Activated CD4-positive, alpha-beta T cell treated with anti-CD3 and anti-CD28 coated beads, Interleukin-2, Interleukin-6, amounts not matched to agents 100 ng/mL and 50 ng/mL, durations not matched to agents 16 hours and 8 hours (primary cell): ENCODE measurements around the gene CAMK1.

Experiments
- DNase-seq: peaks from one replicate; pipeline ENCODE4 v3.0.0-alpha.2; 2020

Gene CAMK1

GRCh38 chr3:9770276-9770812 is 597 bp upstream of the CAMK1 start:
- DNase-seq: no peak

- no peak for DNase-seq
Measured at GRCh38 chr3:9769012-9769411, 735 bp downstream of the CAMK1 start.

DNA sequence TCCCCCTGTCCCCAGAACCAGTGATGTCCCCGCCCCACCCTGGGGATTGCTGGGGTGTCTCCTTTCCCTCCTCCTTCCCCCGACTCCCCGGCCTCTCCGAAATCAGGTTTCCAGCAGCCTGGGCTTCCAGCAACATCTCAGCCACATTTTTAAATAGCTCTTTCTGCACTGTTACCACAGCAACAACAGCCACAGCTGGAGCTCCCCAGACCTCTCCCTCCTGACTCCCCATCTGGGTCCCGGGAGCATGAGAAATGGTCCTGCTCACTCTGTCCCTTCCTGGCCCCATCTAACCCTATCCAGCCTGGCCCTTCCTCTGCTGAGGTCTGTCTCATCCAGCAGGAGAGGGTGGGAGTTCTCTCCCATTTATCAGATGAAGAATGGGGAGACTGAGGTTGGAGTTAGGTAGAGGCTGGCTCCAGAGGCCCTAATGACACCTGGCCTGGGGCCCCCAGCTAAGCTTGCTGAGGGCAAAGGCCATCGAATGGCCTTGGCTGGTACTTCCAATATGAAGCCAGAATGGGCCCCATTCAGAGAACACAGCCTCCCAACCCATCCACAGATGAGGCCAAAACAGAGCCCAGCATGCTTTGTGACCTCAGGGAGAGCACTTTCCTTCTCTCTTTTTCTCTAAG is 1.5 kb downstream of the CAMK1 start:
- no peak for DNase-seq

GRCh38 chr3:9767418-9767817 is 2.3 kb downstream of the CAMK1 start:
- DNase-seq: no peak

DNA sequence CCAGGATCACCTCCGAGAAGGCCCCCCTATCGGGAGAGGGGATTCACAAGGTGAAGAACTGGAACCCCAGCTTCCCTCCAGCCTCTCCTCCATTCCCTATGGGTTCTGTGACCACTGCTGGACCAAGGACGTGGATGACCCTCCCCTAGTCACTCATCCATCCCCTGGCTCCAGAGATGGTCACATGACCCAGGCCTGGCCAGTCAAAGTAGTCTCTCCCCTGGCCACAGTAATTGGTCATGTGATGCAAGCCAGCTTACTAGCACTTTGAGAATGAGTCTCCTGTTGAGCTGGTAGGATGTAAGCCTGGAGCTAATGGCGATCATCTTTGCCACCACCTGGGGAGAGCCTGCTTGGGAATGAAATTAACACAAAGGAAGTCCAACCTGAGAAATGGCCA is 3.9 kb downstream of the CAMK1 start:
- DNase-seq: no peak

- DNase-seq: no peak
Measured at GRCh38 chr3:9762871-9763270, 6.9 kb downstream of the CAMK1 start.

GRCh38 chr3:9761919-9762318 is 7.8 kb downstream of the CAMK1 start:
- no peak for DNase-seq

- no peak for DNase-seq
Measured at GRCh38 chr3:9760779-9761505, 8.8 kb downstream of the CAMK1 start.

GRCh38 chr3:9757427-9757826 is 12.3 kb downstream of the CAMK1 start:
- no peak for DNase-seq

DNA sequence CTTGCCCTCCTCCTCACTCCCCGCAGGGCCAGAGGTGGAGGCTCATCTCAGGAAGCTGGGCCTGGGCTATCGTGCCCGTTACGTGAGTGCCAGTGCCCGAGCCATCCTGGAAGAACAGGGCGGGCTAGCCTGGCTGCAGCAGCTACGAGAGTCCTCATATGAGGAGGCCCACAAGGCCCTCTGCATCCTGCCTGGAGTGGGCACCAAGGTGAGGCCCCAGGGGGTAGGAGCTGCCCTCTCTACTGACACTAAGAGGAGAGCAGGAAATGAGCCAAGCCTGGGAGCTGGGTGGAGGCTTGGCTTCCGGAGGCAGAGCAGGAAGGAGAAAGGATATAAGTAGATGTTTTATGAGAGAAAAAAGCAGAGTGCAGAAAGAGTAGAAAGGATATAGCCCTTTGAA is 15.1 kb downstream of the CAMK1 start:
- no peak for DNase-seq

DNA sequence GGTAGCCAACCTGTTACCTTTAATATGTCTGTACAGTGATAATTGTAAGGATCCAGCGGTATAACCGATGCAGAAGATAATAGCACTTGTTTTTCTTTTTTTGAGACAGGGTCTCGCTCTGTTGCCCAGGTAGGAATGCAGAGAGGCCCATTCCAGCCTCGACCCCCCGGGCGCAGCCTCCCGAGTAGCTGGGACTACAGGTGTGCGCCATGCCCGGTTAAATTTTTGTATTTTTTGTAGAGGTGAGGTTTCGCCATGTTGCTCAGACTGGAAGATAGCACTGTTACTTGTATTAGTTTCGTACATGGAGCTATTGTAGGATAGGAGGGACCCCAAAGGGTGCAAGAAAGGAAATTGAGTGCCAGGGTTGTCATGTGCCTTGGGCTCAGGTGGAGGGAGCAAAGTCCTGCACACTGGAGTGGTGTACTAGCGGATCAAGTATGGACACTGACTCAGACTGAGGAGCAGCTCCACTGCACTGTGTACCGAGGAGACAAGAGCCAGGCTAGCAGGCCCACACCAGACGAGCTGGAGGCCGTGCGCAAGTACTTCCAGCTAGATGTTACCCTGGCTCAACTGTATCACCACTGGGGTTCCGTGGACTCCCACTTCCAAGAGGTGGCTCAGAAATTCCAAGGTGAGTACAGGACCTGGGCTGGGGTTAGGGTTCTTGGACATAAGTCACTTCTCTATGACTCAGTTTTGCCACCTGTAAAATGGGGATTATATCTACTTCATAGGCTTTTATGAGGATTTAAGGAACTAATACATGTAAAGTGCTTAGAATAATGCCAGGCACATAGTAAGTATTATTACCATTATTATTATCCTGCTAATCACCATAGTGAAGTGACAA is 19.0 kb downstream of the CAMK1 start:
- DNase-seq: no peak

DNA sequence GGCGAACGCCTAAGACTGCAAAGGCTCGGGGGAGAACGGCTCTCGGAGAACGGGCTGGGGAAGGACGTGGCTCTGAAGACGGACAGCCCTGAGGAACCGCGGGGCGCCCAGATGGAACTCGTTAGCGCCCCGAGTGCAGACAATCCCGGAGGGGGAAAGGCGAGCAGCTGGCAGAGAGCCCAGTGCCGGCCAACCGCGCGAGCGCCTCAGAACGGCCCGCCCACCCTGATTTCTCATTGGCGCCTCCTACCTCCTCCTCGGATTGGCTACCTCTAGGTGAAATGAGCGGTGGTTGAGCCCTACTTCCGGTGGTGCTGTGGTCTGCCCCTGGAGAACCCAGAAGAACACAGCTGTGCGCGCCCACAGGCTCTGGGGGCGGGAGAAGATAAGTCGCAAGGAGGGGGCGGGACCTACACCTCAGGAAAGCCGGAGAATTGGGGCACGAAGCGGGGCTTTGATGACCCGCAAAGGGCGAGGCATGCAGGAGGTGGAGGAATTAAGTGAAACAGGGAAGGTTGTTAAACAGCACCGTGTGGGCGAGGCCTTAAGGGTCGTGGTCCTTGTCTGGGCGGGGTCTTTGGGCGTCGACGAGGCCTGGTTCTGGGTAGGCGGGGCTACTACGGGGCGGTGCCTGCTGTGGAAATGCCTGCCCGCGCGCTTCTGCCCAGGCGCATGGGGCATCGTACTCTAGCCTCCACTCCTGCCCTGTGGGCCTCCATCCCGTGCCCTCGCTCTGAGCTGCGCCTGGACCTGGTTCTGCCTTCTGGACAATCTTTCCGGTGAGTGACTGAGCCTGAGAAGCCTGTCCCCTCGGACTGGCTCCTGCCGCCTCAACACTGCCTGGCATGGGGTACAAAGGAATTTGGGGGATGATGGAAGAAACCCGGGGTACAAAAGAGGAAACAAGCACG is 19.8 kb downstream of the CAMK1 start, which contains the start of gene OGG1:
TSS of gene OGG1 (plus strand) at position 308 of the 911 bp plus-strand sequence. CDS start at position 643, 335 bp downstream.
- peak; percentile 98 for DNase-seq

- no peak for DNase-seq
Measured at GRCh38 chr3:9749296-9749644, 20.5 kb downstream of the CAMK1 start.

GRCh38 chr3:9748031-9748430 is 21.7 kb downstream of the CAMK1 start:
- no peak for DNase-seq

DNA sequence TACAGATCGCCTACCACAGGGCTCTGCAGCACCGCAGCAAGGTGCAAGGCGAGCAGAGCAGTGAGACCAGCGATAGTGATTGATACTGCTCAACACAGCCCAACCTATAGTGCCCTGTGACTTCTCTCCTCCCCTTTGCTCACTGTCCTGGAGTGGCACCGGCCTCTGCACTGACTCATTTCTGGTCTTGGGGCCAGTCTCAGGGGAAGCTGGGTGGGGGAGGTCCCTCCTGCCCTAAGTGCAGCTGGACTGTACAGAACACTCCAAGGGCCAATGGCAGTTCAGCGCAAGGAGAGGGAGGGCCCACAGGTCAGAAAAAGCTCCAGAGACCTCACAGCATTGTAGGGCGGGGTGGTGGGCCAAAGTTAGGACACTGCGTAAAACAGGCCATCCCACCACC is 22.5 kb downstream of the CAMK1 start:
- no peak for DNase-seq

DNA sequence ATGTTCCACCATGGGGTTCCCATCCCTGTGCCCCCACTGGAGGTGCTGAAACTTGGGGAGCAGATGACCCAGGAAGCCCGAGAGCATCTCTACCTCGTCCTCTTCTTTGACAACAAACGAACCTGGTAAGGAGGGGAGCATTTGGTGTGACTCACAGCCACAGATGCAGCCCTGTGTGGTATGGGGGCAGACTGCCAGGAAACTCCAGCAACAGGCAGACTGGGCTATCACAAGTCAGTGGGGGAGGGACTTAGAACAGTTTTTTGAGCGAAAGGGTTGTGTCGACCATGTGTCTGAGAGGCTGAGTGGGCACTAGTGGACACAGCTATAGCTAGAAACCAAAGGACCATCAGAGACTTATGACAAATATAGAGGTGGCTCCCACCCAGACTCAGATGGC is 23.4 kb downstream of the CAMK1 start:
- no peak for DNase-seq

DNA sequence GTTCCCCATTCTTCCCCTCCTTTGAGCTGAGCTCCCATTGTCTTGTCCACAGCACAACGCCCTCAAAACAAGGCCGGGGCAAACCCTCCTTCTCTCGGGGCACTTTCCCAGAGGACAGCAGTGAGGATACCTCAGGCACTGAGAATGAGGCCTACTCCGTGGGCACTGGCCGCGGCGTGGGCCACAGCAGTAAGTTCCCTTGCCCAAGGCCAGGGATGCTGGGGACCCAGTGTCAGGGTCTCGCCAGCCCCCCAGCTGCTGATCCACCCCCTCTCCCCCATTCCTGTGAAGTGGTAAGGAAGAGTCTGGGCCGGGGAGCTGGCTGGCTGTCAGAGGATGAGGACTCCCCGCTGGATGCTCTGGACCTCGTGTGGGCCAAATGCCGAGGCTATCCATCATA is 24.2 kb downstream of the CAMK1 start:
- no peak for DNase-seq

- DNase-seq: no peak
Measured at GRCh38 chr3:9744162-9744561, 25.6 kb downstream of the CAMK1 start.

GRCh38 chr3:9743548-9743947 is 26.2 kb downstream of the CAMK1 start:
- DNase-seq: no peak

GRCh38 chr3:9742560-9742959 is 27.2 kb downstream of the CAMK1 start:
- no peak for DNase-seq

DNA sequence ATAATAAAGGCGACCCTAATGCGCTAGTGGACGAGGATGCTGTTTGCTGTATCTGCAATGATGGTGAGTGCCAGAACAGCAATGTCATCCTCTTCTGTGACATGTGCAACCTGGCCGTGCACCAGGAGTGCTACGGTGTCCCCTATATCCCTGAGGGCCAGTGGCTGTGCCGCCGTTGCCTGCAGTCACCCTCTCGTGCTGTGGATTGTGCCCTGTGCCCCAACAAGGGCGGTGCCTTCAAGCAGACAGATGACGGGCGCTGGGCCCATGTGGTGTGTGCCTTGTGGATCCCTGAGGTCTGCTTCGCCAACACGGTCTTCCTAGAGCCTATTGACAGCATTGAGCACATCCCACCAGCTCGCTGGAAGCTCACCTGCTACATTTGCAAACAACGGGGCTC is 30.6 kb downstream of the CAMK1 start:
- DNase-seq: no peak

DNA sequence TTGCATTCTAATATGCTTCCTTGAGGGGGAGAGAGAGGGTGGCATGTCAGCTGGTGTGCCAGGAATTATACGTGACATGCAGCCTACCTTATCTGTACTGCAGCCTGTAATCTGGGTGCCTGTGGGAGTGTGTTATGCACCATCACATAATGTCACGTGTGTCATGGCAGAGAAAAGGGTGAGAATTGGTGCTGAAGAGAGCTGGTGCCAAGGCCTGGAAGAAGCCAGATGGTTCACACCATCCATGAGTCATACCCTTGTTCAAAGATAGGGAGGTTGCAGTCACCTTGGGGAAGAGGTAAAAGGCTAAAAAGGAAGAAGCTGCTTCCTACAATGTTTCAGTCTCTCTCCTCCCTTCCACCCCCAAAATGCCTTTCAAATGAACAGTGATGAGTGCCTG is 32.9 kb downstream of the CAMK1 start:
- DNase-seq: no peak

GRCh38 chr3:9732740-9733115 is 37.0 kb downstream of the CAMK1 start:
- DNase-seq: no peak
